H1 (cell line): ENCODE results near the gene OBP2B.

Source experiments
- CTCF ChIP-seq, 3 experiments: IDR thresholded peaks; 1 replicate in 2 of 3; 2 replicates in 1 of 3; pipeline versions ENCODE4 v1.5.1 to v1.6.1; 2011; ENCODE audit warnings: low read length in 3 of 3, mild to moderate bottlenecking in 3 of 3, inconsistent platforms in 2 of 3, low read depth in 1 of 3, moderate library complexity in 1 of 3; ENCODE audit not compliant: insufficient read depth in 1 of 3; ENCODE audit errors: control extremely low read depth in 1 of 3
- POLR2AphosphoS5 ChIP-seq: IDR thresholded peaks from 2 replicates; pipeline ENCODE4 v1.6.1; 2011; ENCODE audit warnings: low read depth, low read length

- no peak for TF ChIP-seq POLR2AphosphoS5
- no peak for TF ChIP-seq CTCF (IDR thresholded peaks at IDR 0.05; ENCODE audit: control extremely low read depth in 1 of 3, insufficient read depth in 1 of 3, low read depth in 1 of 3, low read length in 3 of 3)
Measured at GRCh38 chr9:133251773-133252172, 42.7 kb upstream of the OBP2B start.
